H1 (cell line): ENCODE results near the gene SZT2. TPM values are rescaled to one million over a fixed set of nuclear protein-coding genes. Genes with fewer than 3 reads are reported as not detected.

Experiments used
- CTCF ChIA-PET: fragments of 300-600 bp; sonication (Branson Sonifier 250); formaldehyde crosslinking; loops from one replicate; lab custom pipeline; 2021; ENCODE audit not compliant: partially characterized antibody; lab: Charles Lee
- POLR2A ChIA-PET: fragments of 300-600 bp; sonication (Branson Sonifier 250); formaldehyde crosslinking; loops from one replicate; lab custom pipeline; 2021; ENCODE audit warnings: inconsistent platforms; ENCODE audit not compliant: partially characterized antibody; lab: Charles Lee
- DNase-seq, 2 experiments: peaks; one replicate each; pipeline versions ENCODE4 v3.0.0 to v3.0.0-alpha.2; 2010 to 2022; ENCODE audit warnings: low spot score in 2 of 2, low read depth in 1 of 2, mixed read lengths in 1 of 2
- FAIRE-seq: peaks from 2 replicates; lab custom pipeline; 2011; peaks lifted over from hg19 to GRCh38; lab: Jason Lieb, UNC
- H2AFZ ChIP-seq: 2 replicates; pipeline ENCODE4 v1.8.1; 2012; ENCODE audit warnings: low read length, inconsistent platforms
- H2AK5ac ChIP-seq: 2 replicates; pipeline ENCODE4 v1.6.1; 2013; ENCODE audit warnings: low read depth, low read length
- H2BK120ac ChIP-seq: replicated peaks from 2 replicates; pipeline ENCODE3; 2013; ENCODE audit warnings: low read depth, low read length, inconsistent platforms
- H2BK12ac ChIP-seq: 2 replicates; pipeline ENCODE4 v1.6.1; 2013; ENCODE audit warnings: low read depth, low read length
- H2BK15ac ChIP-seq: 2 replicates; pipeline ENCODE4 v1.6.1; 2013; ENCODE audit warnings: low read length
- H2BK20ac ChIP-seq: 2 replicates; pipeline ENCODE4 v1.6.1; 2013; ENCODE audit warnings: low read length
- H2BK5ac ChIP-seq: 2 replicates; pipeline ENCODE4 v1.6.1; 2013; ENCODE audit warnings: low read depth, low read length
- H3K14ac ChIP-seq: 2 replicates; pipeline ENCODE4 v1.6.1; 2013; ENCODE audit warnings: inconsistent platforms; ENCODE audit not compliant: insufficient read length
- H3K18ac ChIP-seq: 2 replicates; pipeline ENCODE4 v1.6.1; 2013; ENCODE audit warnings: low read length; ENCODE audit errors: extremely low read depth
- H3K23ac ChIP-seq: 2 replicates; pipeline ENCODE4 v1.6.1; 2013; ENCODE audit warnings: inconsistent platforms; ENCODE audit not compliant: insufficient read length
- H3K23me2 ChIP-seq: 2 replicates; pipeline ENCODE4 v1.6.1; 2013; ENCODE audit warnings: low read depth, low read length
- H3K27ac ChIP-seq: 2 replicates; pipeline ENCODE4 v1.6.1; 2011; ENCODE audit warnings: low read depth, low read length, inconsistent platforms
- H3K27me3 ChIP-seq, 4 experiments: replicated peaks in 1 of 4; 1 replicate in 1 of 4; 2 replicates in 3 of 4; pipeline versions ENCODE4 v1.6.1 to v1.8.1; 2011 to 2013; ENCODE audit warnings: low read length in 3 of 4, mild to moderate bottlenecking in 3 of 4, inconsistent platforms in 2 of 4, mixed read lengths in 2 of 4, moderate library complexity in 1 of 4; ENCODE audit not compliant: control insufficient read depth in 3 of 4, insufficient read depth in 3 of 4; ENCODE audit errors: extremely low read depth in 1 of 4
- H3K36me3 ChIP-seq, 4 experiments: 2 replicates each; pipeline versions ENCODE4 v1.6.1 to v1.8.1; 2011 to 2013; ENCODE audit warnings: mild to moderate bottlenecking in 4 of 4, low read length in 3 of 4, moderate library complexity in 2 of 4, control low read depth in 1 of 4, inconsistent platforms in 1 of 4; ENCODE audit not compliant: insufficient read depth in 4 of 4, control insufficient read depth in 2 of 4
- H3K4ac ChIP-seq: replicated peaks from 2 replicates; pipeline ENCODE3; 2013; ENCODE audit warnings: low read length, low read depth, mixed read lengths, inconsistent platforms; ENCODE audit not compliant: insufficient read length
- H3K4me1 ChIP-seq, 4 experiments: replicated peaks in 1 of 4; 1 replicate in 1 of 4; 2 replicates in 3 of 4; pipeline versions ENCODE4 v1.6.1 to v1.8.1; 2011 to 2013; ENCODE audit warnings: low read length in 3 of 4, inconsistent platforms in 2 of 4, mixed read lengths in 1 of 4; ENCODE audit not compliant: insufficient read depth in 4 of 4, control insufficient read depth in 3 of 4
- H3K4me2 ChIP-seq, 2 experiments: 2 replicates each; pipeline versions ENCODE4 v1.6.1 to v1.8.1; 2011 to 2013; ENCODE audit warnings: low read depth in 2 of 2, low read length in 2 of 2, control low read depth in 1 of 2, inconsistent platforms in 1 of 2, mild to moderate bottlenecking in 1 of 2; ENCODE audit not compliant: insufficient read depth in 1 of 2
- H3K4me3 ChIP-seq, 4 experiments: fragments of 200-600, 300-600 bp in 1 of 4; sonication (generic), shearing (Covaris generic), sonication (Bioruptor Twin) in 1 of 4; 2 replicates each; pipeline versions ENCODE4 v1.5.1 to v1.8.1; 2011 to 2016; ENCODE audit warnings: low read length in 4 of 4, low read depth in 3 of 4, control low read depth in 2 of 4, inconsistent platforms in 2 of 4, mild to moderate bottlenecking in 2 of 4, mixed read lengths in 1 of 4, moderate library complexity in 1 of 4; ENCODE audit not compliant: insufficient read depth in 2 of 4; ENCODE audit errors: extremely low read depth in 1 of 4
- H3K56ac ChIP-seq: replicated peaks from 2 replicates; pipeline ENCODE3; 2013; ENCODE audit warnings: low read depth, mild to moderate bottlenecking, mixed read lengths, low read length, inconsistent platforms; ENCODE audit not compliant: insufficient read length
- H3K79me1 ChIP-seq: 2 replicates; pipeline ENCODE4 v1.6.1; 2013; ENCODE audit warnings: low read depth, low read length, control low read depth
- H3K79me2 ChIP-seq, 2 experiments: 2 replicates each; pipeline versions ENCODE4 v1.6.1 to v1.8.1; 2012 to 2013; ENCODE audit warnings: low read length in 2 of 2, mild to moderate bottlenecking in 2 of 2, inconsistent platforms in 1 of 2; ENCODE audit not compliant: insufficient read depth in 2 of 2, control insufficient read depth in 1 of 2
- H3K9ac ChIP-seq, 4 experiments: replicated peaks in 1 of 4; 1 replicate in 1 of 4; 2 replicates in 3 of 4; pipeline versions ENCODE4 v1.6.1 to v1.8.1; 2011 to 2013; ENCODE audit warnings: low read depth in 3 of 4, low read length in 3 of 4, control low read depth in 2 of 4, mild to moderate bottlenecking in 2 of 4, moderate library complexity in 2 of 4, inconsistent platforms in 1 of 4; ENCODE audit errors: extremely low read depth in 1 of 4
- H3K9me3 ChIP-seq, 2 experiments: 2 replicates each; pipeline versions ENCODE4 v1.6.1 to v1.8.1; 2012 to 2013; ENCODE audit warnings: mild to moderate bottlenecking in 2 of 2, moderate library complexity in 2 of 2, control low read depth in 1 of 2, inconsistent platforms in 1 of 2, low read depth in 1 of 2, low read length in 1 of 2, mixed read lengths in 1 of 2; ENCODE audit not compliant: insufficient read depth in 2 of 2
- H4K20me1 ChIP-seq, 2 experiments: replicated peaks in 1 of 2; 2 replicates each; pipeline versions ENCODE3 to v1.8.1; 2011 to 2013; ENCODE audit warnings: inconsistent platforms in 2 of 2, low read length in 2 of 2, mild to moderate bottlenecking in 1 of 2; ENCODE audit not compliant: insufficient read depth in 2 of 2, control insufficient read depth in 1 of 2
- H4K5ac ChIP-seq: 2 replicates; pipeline ENCODE4 v1.6.1; 2013; ENCODE audit warnings: low read length, low read depth, mixed read lengths, inconsistent platforms; ENCODE audit not compliant: insufficient read length
- H4K8ac ChIP-seq: 2 replicates; pipeline ENCODE4 v1.8.0; 2013; ENCODE audit warnings: mild to moderate bottlenecking, moderate library complexity, low read length, inconsistent platforms; ENCODE audit not compliant: insufficient read depth; ENCODE audit errors: extremely low read depth
- H4K91ac ChIP-seq: replicated peaks from 2 replicates; pipeline ENCODE3; 2013; ENCODE audit warnings: low read length, mixed read lengths, inconsistent platforms; ENCODE audit not compliant: insufficient read length
- CBX5 ChIP-seq: fragments of 300-800, 300-1000 bp; sonication (generic); IDR thresholded peaks from 2 replicates; pipeline ENCODE4 v1.7.1; 2016; ENCODE audit warnings: antibody characterized with exemption, low read length, low read depth
- CREB1 ChIP-seq: IDR thresholded peaks from 2 replicates; pipeline ENCODE4 v1.6.1; 2012; ENCODE audit warnings: inconsistent platforms
- CTBP2 ChIP-seq: IDR thresholded peaks from 2 replicates; pipeline ENCODE4 v1.7.0; 2011; ENCODE audit warnings: borderline replicate concordance, mild to moderate bottlenecking, moderate library complexity, mixed read lengths, low read length; ENCODE audit not compliant: insufficient read depth, insufficient read length
- EGR1 ChIP-seq: IDR thresholded peaks from 2 replicates; pipeline ENCODE4 v1.6.1; 2011; ENCODE audit warnings: low read depth, low read length, borderline replicate concordance
- HDAC2 ChIP-seq, 2 experiments: fragments of 300-600 bp in 1 of 2; sonication (generic) in 1 of 2; IDR thresholded peaks; 2 replicates each; pipeline ENCODE4 v1.6.1; 2011 to 2012; ENCODE audit warnings: low read depth in 2 of 2, low read length in 2 of 2, mild to moderate bottlenecking in 2 of 2, moderate library complexity in 2 of 2, borderline replicate concordance in 1 of 2, inconsistent platforms in 1 of 2
- JUND ChIP-seq: IDR thresholded peaks from 2 replicates; pipeline ENCODE4 v1.6.1; 2011; ENCODE audit warnings: mild to moderate bottlenecking, improper control_type of control experiment, low read length
- SAP30 ChIP-seq: fragments of 300-600 bp; sonication (generic); IDR thresholded peaks from 2 replicates; pipeline ENCODE4 v1.7.1; 2012; ENCODE audit warnings: low read length, moderate library complexity, mild to moderate bottlenecking, inconsistent platforms; ENCODE audit not compliant: insufficient read depth, insufficient replicate concordance
- SIRT6 ChIP-seq: IDR thresholded peaks from one replicate; pipeline ENCODE4 v1.7.1; 2012; ENCODE audit warnings: low read length, inconsistent platforms
- SP1 ChIP-seq: IDR thresholded peaks from 2 replicates; pipeline ENCODE4 v1.6.1; 2011; ENCODE audit warnings: low read depth, low read length
- SP2 ChIP-seq: IDR thresholded peaks from 2 replicates; pipeline ENCODE4 v1.6.1; 2012; ENCODE audit warnings: mild to moderate bottlenecking, low read length, inconsistent platforms
- SP4 ChIP-seq: IDR thresholded peaks from 2 replicates; pipeline ENCODE4 v1.6.1; 2012; ENCODE audit warnings: low read length, inconsistent platforms
- SRF ChIP-seq: IDR thresholded peaks from 2 replicates; pipeline ENCODE4 v1.6.1; 2011; ENCODE audit warnings: mild to moderate bottlenecking, low read depth, low read length, moderate library complexity
- TEAD4 ChIP-seq: IDR thresholded peaks from 2 replicates; pipeline ENCODE4 v1.6.1; 2012; ENCODE audit warnings: low read depth, low read length, inconsistent platforms, mixed read lengths
- ZNF274 ChIP-seq: IDR thresholded peaks from 2 replicates; pipeline ENCODE4 v1.7.0; 2012; ENCODE audit warnings: low read length, borderline replicate concordance; ENCODE audit errors: extremely low read depth
- whole genome bisulfite sequencing, 2 experiments: shearing (Covaris generic) in 1 of 2; methylation state at CpG; one replicate each; pipeline versions ENCODE4 v1.1.6 to v1.1.7; 2013 to 2015; ENCODE audit warnings: low lambda C conversion rate in 2 of 2, mixed read lengths in 2 of 2, inconsistent platforms in 1 of 2, low coverage in 1 of 2, missing lambda C conversion rate in 1 of 2; ENCODE audit not compliant: insufficient replicate concordance in 2 of 2, insufficient coverage in 1 of 2, insufficient read length in 1 of 2; ENCODE audit errors: extremely low coverage in 1 of 2, missing lambda C conversion rate in 1 of 2; 5-methylcytosine and 5-hydroxymethylcytosine counted together
- polyA plus RNA-seq, 7 experiments: library from polyadenylated mRNA; depleted of rRNA in 3 of 7; stranded (reverse) in 5 of 7; unstranded in 2 of 7; fragments of >200 nt in 5 of 7; fragments of 200-250 nt in 2 of 7; gene quantifications; 1 replicate in 5 of 7; 2 replicates in 1 of 7; 4 replicates in 1 of 7; pipeline versions ENCODE4 v1.2.1 to v1.2.3, GENCODE V29; 2011 to 2013; ENCODE audit warnings: missing spikeins in 2 of 7, mixed read lengths in 2 of 7
- total RNA-seq: library from RNA; stranded (reverse); fragmentation: NEBNext Ultra II Directional; extraction: Animal tissue kit (Norgen Biotek cat#: 25700); gene quantifications from 2 replicates; pipeline ENCODE4 v1.2.1, GENCODE V29; 2021
- TF ChIP-seq, protein P1 (sequence below): IDR thresholded peaks from 2 replicates; pipeline ENCODE4 v1.6.1; 2012; ENCODE audit warnings: inconsistent platforms

SZT2 gene
- total and polyA plus RNA-seq, 2 of the 8 experiments (the other 6 are each of a cell fraction or from before 2014, with no cell fraction given) = 4.7 to 12.9 TPM

DNA sequence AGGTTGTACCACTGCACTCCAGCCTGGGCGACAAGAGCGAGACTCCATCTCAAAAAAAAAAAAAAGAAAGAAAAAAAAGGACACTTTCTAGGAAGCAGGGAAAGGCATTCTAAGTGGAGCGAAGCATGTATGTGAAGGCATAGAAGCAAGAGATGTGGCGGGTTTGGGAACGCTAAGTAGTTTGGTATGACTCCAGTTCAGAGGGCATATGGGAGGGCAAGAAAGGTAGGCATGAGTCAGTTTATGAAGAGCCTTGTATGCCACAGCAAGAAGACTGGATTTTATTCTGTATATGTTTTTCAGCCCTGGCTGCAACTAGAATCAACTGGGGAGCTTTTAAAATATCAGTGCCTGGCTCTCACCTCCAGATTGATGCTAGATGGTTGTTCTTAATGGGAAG is 17.5 kb upstream of the SZT2 start:
- no peak overlapping the region for H3K23ac ChIP-seq
- CTCF ChIA-PET = interaction anchor here (1.2 to 1.9 kb wide), 2 partner anchors 28 to 87 kb away, joined by 4 to 6 read pairs; partner anchors contain the start of gene C1orf210
- POLR2A ChIA-PET = interaction anchor here (0.9 to 2.2 kb wide), 2 partner anchors 13 to 82 kb away, joined by 3 to 4 read pairs; partner anchors contain the start of genes CDC20 and HYI
- DNase-seq (no peak), FAIRE-seq (no peak)
- no peaks in the 10 kb centered on the region for H3K36me3 ChIP-seq
- no peak overlapping the region for H3K9ac ChIP-seq
- no peak overlapping the region for H3K4ac ChIP-seq
- no peak overlapping the region for H3K4me2 ChIP-seq
- H3K4me3 ChIP-seq = no peak overlapping the region
- H2AK5ac ChIP-seq = no peak overlapping the region
- H3K79me1 ChIP-seq = no peaks in the 10 kb centered on the region; the same call in 1 of the 2 replicates
- no peak overlapping the region for H2BK120ac ChIP-seq
- H3K18ac ChIP-seq = no peak overlapping the region; the same call in 1 of the 2 replicates
- no peak overlapping the region for H3K14ac ChIP-seq
- no peak overlapping the region for H2AFZ ChIP-seq
- H3K4me1 ChIP-seq = peaks cover 0 to 8% (median 5%) of the 10 kb centered on the region in 4 experiments; a peak in 4 of 7 replicates
- no peak overlapping the region for H2BK5ac ChIP-seq
- no peaks in the 10 kb centered on the region for H3K27me3 ChIP-seq
- no peak overlapping the region for H3K56ac ChIP-seq
- H2BK20ac ChIP-seq = no peak overlapping the region
- H2BK12ac ChIP-seq = no peak overlapping the region
- H3K27ac ChIP-seq = no peak overlapping the region
- H3K9me3 ChIP-seq = no peaks in the 10 kb centered on the region
- H2BK15ac ChIP-seq = no peak overlapping the region
- H3K79me2 ChIP-seq = no peaks in the 10 kb centered on the region
- no peak overlapping the region for H4K5ac ChIP-seq
- no peak overlapping the region for H4K91ac ChIP-seq
- H3K23me2 ChIP-seq = peaks cover 6% of the 10 kb centered on the region; the same call in 1 of the 2 replicates
- 90% methylated on average over 5 of the region's 5 CpGs; no CpG with 5 or more reads in 1 of the 2 experiments for whole genome bisulfite sequencing, 2 experiments
- no peak overlapping the region for H4K8ac ChIP-seq
- H4K20me1 ChIP-seq = peaks cover 0 to 3% of the 10 kb centered on the region in 2 experiments
- TF ChIP-seq CBX5 = no peak
- no peak for TF ChIP-seq JUND
- no peak for TF ChIP-seq CREB1
- TF ChIP-seq SAP30 = no peak
- no peak for TF ChIP-seq CTBP2
- TF ChIP-seq SRF = no peak
- no peak for TF ChIP-seq SIRT6
- TF ChIP-seq TEAD4 = no peak
- no peak for TF ChIP-seq SP1
- TF ChIP-seq HDAC2 (IDR thresholded peaks at IDR 0.05; ENCODE audit: borderline replicate concordance in 1 of 2, low read depth in 2 of 2, low read length in 2 of 2) = no peak
- no peak for TF ChIP-seq SP2
- no peak for TF ChIP-seq EGR1
- TF ChIP-seq, protein P1, sequence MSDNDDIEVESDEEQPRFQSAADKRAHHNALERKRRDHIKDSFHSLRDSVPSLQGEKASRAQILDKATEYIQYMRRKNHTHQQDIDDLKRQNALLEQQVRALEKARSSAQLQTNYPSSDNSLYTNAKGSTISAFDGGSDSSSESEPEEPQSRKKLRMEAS = no peak
- TF ChIP-seq SP4 = no peak
- TF ChIP-seq ZNF274 = no peak
